GM19463 (cell line): ENCODE data around the gene CDKL5.

Experiments
- ATAC-seq: cut with Tn5 transposase; IDR thresholded peaks from one replicate; pipeline ENCODE4 v1.9.1; 2021; ENCODE audit warnings: mild to moderate bottlenecking, moderate library complexity; ENCODE audit not compliant: unreplicated experiment

The CDKL5 gene

GRCh38 chrX:18455384-18455783 lies 30.0 kb downstream of the CDKL5 start:
- ATAC-seq = no peak

- ATAC-seq = no peak
Measured at GRCh38 chrX:18457000-18457399, 31.6 kb downstream of the CDKL5 start.

- ATAC-seq = no peak
Measured at GRCh38 chrX:18461431-18461830, 36.0 kb downstream of the CDKL5 start.

- no peak for ATAC-seq
Measured at GRCh38 chrX:18464499-18464898, 39.1 kb downstream of the CDKL5 start.

GRCh38 chrX:18465051-18465450 lies 39.6 kb downstream of the CDKL5 start:
- ATAC-seq = no peak

- no peak for ATAC-seq
Measured at GRCh38 chrX:18468599-18468998, 43.2 kb downstream of the CDKL5 start.

GRCh38 chrX:18471296-18471695 lies 45.9 kb downstream of the CDKL5 start:
- no peak for ATAC-seq

- ATAC-seq = no peak
Measured at GRCh38 chrX:18490806-18491555, 65.6 kb downstream of the CDKL5 start.

- ATAC-seq = no peak
Measured at GRCh38 chrX:18491587-18492340, 66.4 kb downstream of the CDKL5 start.

GRCh38 chrX:18534949-18535348 lies 109.5 kb downstream of the CDKL5 start:
- no peak for ATAC-seq

GRCh38 chrX:18537068-18537467 lies 111.7 kb downstream of the CDKL5 start:
- ATAC-seq = no peak

- ATAC-seq = no peak
Measured at GRCh38 chrX:18537524-18537923, 112.1 kb downstream of the CDKL5 start.

- ATAC-seq = no peak
Measured at GRCh38 chrX:18542131-18542530, 116.7 kb downstream of the CDKL5 start.

GRCh38 chrX:18542905-18543304 lies 117.5 kb downstream of the CDKL5 start:
- no peak for ATAC-seq

GRCh38 chrX:18543738-18544137 lies 118.3 kb downstream of the CDKL5 start:
- no peak for ATAC-seq

GRCh38 chrX:18545771-18546170 lies 120.4 kb downstream of the CDKL5 start:
- ATAC-seq = no peak

GRCh38 chrX:18548996-18549395 lies 123.6 kb downstream of the CDKL5 start:
- no peak for ATAC-seq

GRCh38 chrX:18549643-18550042 lies 124.2 kb downstream of the CDKL5 start:
- ATAC-seq = no peak

- ATAC-seq = no peak
Measured at GRCh38 chrX:18557879-18558278, 132.5 kb downstream of the CDKL5 start.

- no peak for ATAC-seq
Measured at GRCh38 chrX:18558799-18559198, 133.4 kb downstream of the CDKL5 start.

GRCh38 chrX:18561020-18561419 lies 135.6 kb downstream of the CDKL5 start:
- ATAC-seq = no peak

GRCh38 chrX:18565727-18566126 lies 140.3 kb downstream of the CDKL5 start:
- no peak for ATAC-seq
